Adrenal gland (tissue), 12 donors: Measurements from ENCODE around the gene SOD1. TPM values are rescaled to one million over a fixed set of nuclear protein-coding genes. Genes with fewer than 3 reads are reported as not detected.

Experiments used
- DNase-seq, 7 donors: peaks; one replicate each; pipeline ENCODE4 v3.0.0-alpha.2; 2019 to 2020
- H3K27ac ChIP-seq, 5 donors: fragments of 200-600 bp; sonication (generic) in 4 of 5; 1 replicate in 3 of 5; 2 replicates in 2 of 5; pipeline versions ENCODE4 v1.5.1 to v1.8.0; 2016 to 2020; ENCODE audit warnings: mild to moderate bottlenecking in 1 of 5
- H3K27me3 ChIP-seq: fragments of 200-600 bp; 2 replicates; pipeline ENCODE4 v1.8.0; 2021
- H3K36me3 ChIP-seq, 2 donors: fragments of 200-600 bp; replicated peaks in 1 of 2; 1 replicate in 1 of 2; 2 replicates in 1 of 2; pipeline versions ENCODE4 v1.5.1 to v1.8.0; 2018 to 2022
- H3K4me1 ChIP-seq, 2 donors: fragments of 200-600 bp; replicated peaks in 1 of 2; 1 replicate in 1 of 2; 2 replicates in 1 of 2; pipeline versions ENCODE4 v1.5.1 to v1.8.0; 2018 to 2021
- H3K4me3 ChIP-seq, 4 donors: fragments of 200-600 bp; sonication (generic) in 3 of 4; one replicate each; pipeline ENCODE4 v1.5.1; 2016 to 2018
- H3K9me3 ChIP-seq, 3 donors: fragments of 200-600 bp; sonication (generic) in 1 of 3; replicated peaks in 1 of 3; 1 replicate in 2 of 3; 2 replicates in 1 of 3; pipeline versions ENCODE4 v1.5.1 to v1.8.0; 2016 to 2021
- CTCF ChIP-seq, 6 experiments: fragments of 450-650 bp in 4 of 6; fragments of 200-600 bp in 2 of 6; sonication (generic) in 1 of 6; IDR thresholded peaks; 1 replicate in 5 of 6; 2 replicates in 1 of 6; pipeline versions ENCODE4 v1.5.1 to v1.8.0; 2016 to 2021; ENCODE audit warnings: antibody characterized with exemption in 6 of 6, mild to moderate bottlenecking in 2 of 6, moderate library complexity in 1 of 6
- POLR2A ChIP-seq, 2 donors: fragments of 450-650 bp; IDR thresholded peaks; one replicate each; pipeline ENCODE4 v1.6.1; 2017; ENCODE audit warnings: antibody characterized with exemption in 2 of 2, mild to moderate bottlenecking in 2 of 2, moderate library complexity in 1 of 2
- WGBS, 4 donors: extraction: QIAGEN DNeasy Blood & Tissue Kit in 2 of 4; methylation state at CpG; one replicate each; pipeline versions ENCODE4 v1.1.5 to v1.1.7; 2013 to 2017; 5-methylcytosine and 5-hydroxymethylcytosine counted together
- intact Hi-C, 2 donors: fragments of 100-400 bp; cut with DNase I; formaldehyde crosslinking; loops; one replicate each; pipeline versions ENCODE4 v1.14.1 to v1.15.0; 2022 to 2023
- polyA plus RNA-seq, 3 donors: library from polyadenylated mRNA; stranded (reverse); fragments of 200-250 nt in 2 of 3; fragments of 350-450 nt in 1 of 3; fragmentation: Illumina TruSeq in 1 of 3; extraction: RNeasy Lipid Tissue Mini Kit (QIAGEN cat#74804) in 1 of 3; gene quantifications; one replicate each; pipeline ENCODE4 v1.2.3, GENCODE V29; 2013 to 2014
- total RNA-seq, 9 donors: library from RNA; depleted of rRNA in 4 of 9; stranded (reverse); fragments of >200 nt in 4 of 9; fragments of 120-200 nt in 1 of 9; fragmentation: NEBNext Ultra II Directional in 1 of 9; extraction: Animal tissue kit (Norgen Biotek cat#: 25700) in 1 of 9; gene quantifications; one replicate each; pipeline versions ENCODE4 v1.1.0 to v1.2.4, GENCODE V29; 2013 to 2023
- donor health status: healthy with polysubstance abuse.
- donor health status: Bipolar disorder and iron deficiency.
- donor health status: DM: yes; HTN: yes; CAD: no.
- donor health status: DM: no; HTN: no; CAD: no.
- donor health status: DM: no; HTN: no; CAD: no.
- donor health status: DM: yes; HTN: yes; CAD: no.

The SOD1 gene
- total and polyA plus RNA-seq, 12 donors, result 361 to 1,287 (median 570) TPM

GRCh38 chr21:31614705-31615104 lies 44.8 kb upstream of the SOD1 start:
- WGBS, 4 donors, result 40 to 53% (median 47%) methylated on average over 1 of the region's 1 CpG
- no peaks in the 10 kb centered on the region for H3K9me3 ChIP-seq
- H3K4me3 ChIP-seq, result no peak overlapping the region
- no peaks in the 10 kb centered on the region for H3K4me1 ChIP-seq
- H3K27ac ChIP-seq, result no peak overlapping the region
- H3K27me3 ChIP-seq, result no peaks in the 10 kb centered on the region
- H3K36me3 ChIP-seq, result no peaks in the 10 kb centered on the region
- no peak for DNase-seq
- TF ChIP-seq CTCF (IDR thresholded peaks at IDR 0.05) (no peak), POLR2A (IDR thresholded peaks at IDR 0.05) (no peak)
- intact Hi-C loops, result no loop called here

GRCh38 chr21:31616216-31616615 lies 43.3 kb upstream of the SOD1 start:
- Histone ChIP-seq H3K27ac (no peak overlapping the region), H3K27me3 (no peaks in the 10 kb centered on the region), H3K36me3 (no peaks in the 10 kb centered on the region), H3K4me3 (no peak overlapping the region), H3K4me1 (no peaks in the 10 kb centered on the region), H3K9me3 (no peaks in the 10 kb centered on the region)
- intact Hi-C loops, result no loop called here
- no peak for DNase-seq
- WGBS, 4 donors, result 80 to 85% (median 85%) methylated on average over 8 to 9 of the region's 9 CpGs
- TF ChIP-seq CTCF (IDR thresholded peaks at IDR 0.05) (no peak), POLR2A (IDR thresholded peaks at IDR 0.05) (no peak)

GRCh38 chr21:31618696-31619430 lies 40.6 kb upstream of the SOD1 start:
- intact Hi-C loops, result no loop called here
- H3K4me1 ChIP-seq, result no peaks in the 10 kb centered on the region
- TF ChIP-seq CTCF (IDR thresholded peaks at IDR 0.05) (no peak), POLR2A (IDR thresholded peaks at IDR 0.05) (no peak)
- H3K9me3 ChIP-seq, result no peaks in the 10 kb centered on the region
- no peak for DNase-seq
- 58 to 79% (median 69%) methylated on average over 2 of the region's 2 CpGs for WGBS, 4 donors
- no peaks in the 10 kb centered on the region for H3K36me3 ChIP-seq
- H3K4me3 ChIP-seq, result no peak overlapping the region
- H3K27me3 ChIP-seq, result no peaks in the 10 kb centered on the region
- no peak overlapping the region for H3K27ac ChIP-seq

- Histone ChIP-seq H3K4me1 (no peaks in the 10 kb centered on the region), H3K36me3 (no peaks in the 10 kb centered on the region), H3K4me3 (no peak overlapping the region), H3K9me3 (no peaks in the 10 kb centered on the region), H3K27ac (no peak overlapping the region), H3K27me3 (no peaks in the 10 kb centered on the region)
- intact Hi-C loops, result no loop called here
- DNase-seq, result no peak
- TF ChIP-seq CTCF (IDR thresholded peaks at IDR 0.05) (no peak), POLR2A (IDR thresholded peaks at IDR 0.05) (no peak)
- WGBS, 4 donors, result 53 to 80% (median 72%) methylated on average over 3 of the region's 3 CpGs
These were observed 37.1 kb upstream of the SOD1 start for GRCh38 chr21:31622397-31622796.
